ENCODE measurements around the gene PTPN2. TPM values are rescaled to one million over a fixed set of nuclear protein-coding genes. Genes with fewer than 3 reads are reported as not detected.
"Not testable (repeated sequence)": the region's sequence is repeated elsewhere in the genome, so short reads cannot be mapped to it uniquely, and the experiment has no call there.

Gene PTPN2
- total RNA-seq, 4 donors from 2014 or later: 17.0 to 20.0 (median 17.5) TPM

DNA sequence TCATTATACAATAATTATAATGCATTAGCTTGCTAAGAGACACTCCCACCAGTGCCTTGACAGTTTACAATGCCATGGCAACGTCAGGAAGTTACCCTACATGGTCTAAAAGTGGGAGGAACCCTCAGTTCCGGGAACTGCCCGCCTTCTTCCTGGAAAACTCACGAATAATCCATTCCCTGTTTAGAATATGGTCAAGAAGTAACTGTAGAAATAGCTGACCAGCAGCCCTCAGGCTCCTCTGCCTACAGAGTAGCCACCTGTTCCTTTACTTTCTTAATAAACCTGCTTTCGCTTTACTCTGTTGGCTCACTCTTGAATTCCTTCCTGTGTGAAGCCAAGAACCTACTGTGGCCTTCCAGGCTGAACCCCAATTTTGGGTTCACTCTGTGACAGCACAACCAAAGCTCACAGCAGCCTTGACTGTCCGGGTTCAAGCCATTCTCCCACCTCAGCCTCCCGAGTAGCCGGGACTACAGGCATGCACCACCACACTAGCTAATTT lies 20.0 kb upstream of the PTPN2 start:
- no peaks in the 10 kb centered on the region for H3K4me1 ChIP-seq
- intact Hi-C loops (cut with DNase I; ENCODE audit: low total_unique reads) (no loop called here), in situ Hi-C loops (cut with MboI; ENCODE audit: low sequenced_read_pairs in 4 of 4) (loop anchor here in 1 of 4 donors (25.0 kb wide), 1 partner anchor 108 kb away; no protein-coding TSS in a partner anchor)
- ATAC-seq: no peak
- DNase-seq: no peak
- peaks cover 0 to 2% (median 0%) of the 10 kb centered on the region in 3 donors for H3K27me3 ChIP-seq
- no peaks in the 10 kb centered on the region for H3K36me3 ChIP-seq
- no peak overlapping the region for H3K4me3 ChIP-seq
- TF ChIP-seq, protein P1, sequence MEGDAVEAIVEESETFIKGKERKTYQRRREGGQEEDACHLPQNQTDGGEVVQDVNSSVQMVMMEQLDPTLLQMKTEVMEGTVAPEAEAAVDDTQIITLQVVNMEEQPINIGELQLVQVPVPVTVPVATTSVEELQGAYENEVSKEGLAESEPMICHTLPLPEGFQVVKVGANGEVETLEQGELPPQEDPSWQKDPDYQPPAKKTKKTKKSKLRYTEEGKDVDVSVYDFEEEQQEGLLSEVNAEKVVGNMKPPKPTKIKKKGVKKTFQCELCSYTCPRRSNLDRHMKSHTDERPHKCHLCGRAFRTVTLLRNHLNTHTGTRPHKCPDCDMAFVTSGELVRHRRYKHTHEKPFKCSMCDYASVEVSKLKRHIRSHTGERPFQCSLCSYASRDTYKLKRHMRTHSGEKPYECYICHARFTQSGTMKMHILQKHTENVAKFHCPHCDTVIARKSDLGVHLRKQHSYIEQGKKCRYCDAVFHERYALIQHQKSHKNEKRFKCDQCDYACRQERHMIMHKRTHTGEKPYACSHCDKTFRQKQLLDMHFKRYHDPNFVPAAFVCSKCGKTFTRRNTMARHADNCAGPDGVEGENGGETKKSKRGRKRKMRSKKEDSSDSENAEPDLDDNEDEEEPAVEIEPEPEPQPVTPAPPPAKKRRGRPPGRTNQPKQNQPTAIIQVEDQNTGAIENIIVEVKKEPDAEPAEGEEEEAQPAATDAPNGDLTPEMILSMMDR (IDR thresholded peaks at IDR 0.05 in 4 of 5, conservative IDR thresholded peaks at IDR 0.05 in 1 of 5): no peak
- TF ChIP-seq POLR2A (IDR thresholded peaks at IDR 0.05): no peak
- no peaks in the 10 kb centered on the region for H3K9me3 ChIP-seq
- no peak overlapping the region for H3K27ac ChIP-seq

DNA sequence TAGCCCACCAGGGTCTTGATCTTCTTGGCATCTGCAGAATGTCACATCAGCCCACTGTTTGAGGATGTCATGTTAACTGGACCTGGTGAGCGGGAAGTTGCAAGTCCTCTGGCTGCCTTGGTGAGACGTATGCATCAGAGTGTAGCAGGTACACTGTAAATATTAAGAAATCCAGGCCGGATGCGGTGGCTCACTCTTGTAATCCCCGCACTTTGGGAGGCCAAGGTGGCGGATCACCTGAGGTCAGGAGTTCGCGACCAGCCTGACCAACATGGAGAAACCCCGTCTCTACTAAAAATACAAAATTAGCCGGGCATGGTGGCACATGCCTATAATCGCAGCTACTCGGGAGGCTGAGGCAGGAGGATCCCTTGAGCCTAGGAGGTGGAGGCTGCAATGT lies 17.2 kb upstream of the PTPN2 start:
- in situ Hi-C loops (cut with MboI; ENCODE audit: low sequenced_read_pairs in 4 of 4): loop anchor here in 1 of 4 donors (25.0 kb wide), 1 partner anchor 111 kb away; no protein-coding TSS in a partner anchor
- H3K36me3 ChIP-seq; H3K27me3 ChIP-seq; H3K4me1 ChIP-seq; H3K9me3 ChIP-seq; ATAC-seq; DNase-seq; H3K4me3 ChIP-seq; H3K27ac ChIP-seq; intact Hi-C loops (cut with DNase I; ENCODE audit: low total_unique reads): not testable (repeated sequence)

DNA sequence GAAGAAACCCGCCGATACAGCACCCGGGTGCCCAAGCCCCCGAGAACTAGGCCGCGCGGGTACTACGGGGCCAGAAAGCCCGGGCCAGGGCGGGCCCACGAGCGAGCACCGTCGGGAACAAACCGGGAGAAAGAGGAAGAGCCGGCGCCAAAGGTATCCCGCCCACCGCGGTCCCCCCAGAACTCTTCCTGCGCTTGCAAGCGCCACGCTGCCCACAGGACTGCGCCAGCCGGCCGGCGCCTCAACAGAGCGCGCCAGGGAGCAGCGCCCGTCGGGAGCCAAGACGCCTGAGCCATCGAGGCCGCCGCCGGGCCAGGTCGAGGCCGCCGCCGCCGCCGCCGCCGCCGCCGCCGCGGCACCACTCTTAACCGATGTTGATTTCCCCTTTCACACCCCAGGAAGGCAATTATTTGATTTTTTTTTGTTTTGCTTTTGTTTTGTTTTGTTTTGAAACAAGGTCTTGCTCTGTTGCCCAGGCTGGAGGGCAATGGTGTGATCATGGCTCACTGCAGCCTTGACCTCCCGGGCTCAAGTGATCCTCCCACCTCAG lies 12.8 kb upstream of the PTPN2 start:
- peaks cover 8 to 19% (median 12%) of the 10 kb centered on the region in 3 donors for H3K27me3 ChIP-seq
- intact Hi-C loops (cut with DNase I; ENCODE audit: low total_unique reads); H3K4me1 ChIP-seq; H3K9me3 ChIP-seq; ATAC-seq; H3K27ac ChIP-seq; in situ Hi-C loops (cut with MboI; ENCODE audit: low sequenced_read_pairs in 4 of 4); DNase-seq; H3K36me3 ChIP-seq: not testable (repeated sequence)
- peak overlapping the region in 1 of 4 donors; percentile 35 for H3K4me3 ChIP-seq

DNA sequence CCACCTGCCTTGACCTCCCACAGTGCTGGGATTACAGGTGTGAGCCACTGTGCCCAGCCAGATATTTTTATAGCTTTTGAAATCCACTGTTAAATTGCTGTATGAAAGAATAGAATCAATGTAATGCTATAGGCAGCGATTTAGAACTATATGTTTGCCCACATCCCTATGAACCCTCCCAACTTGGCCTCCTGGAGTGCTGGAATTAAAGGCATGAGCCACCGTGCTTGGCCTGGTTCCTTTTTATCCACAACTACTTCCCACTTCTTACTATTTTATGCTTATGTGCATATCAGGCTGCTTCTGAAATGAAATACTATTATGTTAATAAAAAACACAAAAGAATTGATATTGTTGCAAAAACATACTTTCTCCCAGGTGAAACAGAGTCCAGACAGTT lies 11.6 kb upstream of the PTPN2 start:
- intact Hi-C loops (cut with DNase I; ENCODE audit: low total_unique reads) (no loop called here), in situ Hi-C loops (cut with MboI; ENCODE audit: low sequenced_read_pairs in 4 of 4) (no loop called here)
- TF ChIP-seq POLR2A (IDR thresholded peaks at IDR 0.05): no peak
- TF ChIP-seq, protein P1 (IDR thresholded peaks at IDR 0.05 in 4 of 5, conservative IDR thresholded peaks at IDR 0.05 in 1 of 5): no peak
- ATAC-seq (no peak), DNase-seq (no peak)
- H3K4me1 ChIP-seq: no peaks in the 10 kb centered on the region
- H3K36me3 ChIP-seq: no peaks in the 10 kb centered on the region
- no peaks in the 10 kb centered on the region for H3K9me3 ChIP-seq
- peaks cover 8 to 19% (median 12%) of the 10 kb centered on the region in 3 donors for H3K27me3 ChIP-seq
- no peak overlapping the region for H3K4me3 ChIP-seq
- no peak overlapping the region for H3K27ac ChIP-seq

DNA sequence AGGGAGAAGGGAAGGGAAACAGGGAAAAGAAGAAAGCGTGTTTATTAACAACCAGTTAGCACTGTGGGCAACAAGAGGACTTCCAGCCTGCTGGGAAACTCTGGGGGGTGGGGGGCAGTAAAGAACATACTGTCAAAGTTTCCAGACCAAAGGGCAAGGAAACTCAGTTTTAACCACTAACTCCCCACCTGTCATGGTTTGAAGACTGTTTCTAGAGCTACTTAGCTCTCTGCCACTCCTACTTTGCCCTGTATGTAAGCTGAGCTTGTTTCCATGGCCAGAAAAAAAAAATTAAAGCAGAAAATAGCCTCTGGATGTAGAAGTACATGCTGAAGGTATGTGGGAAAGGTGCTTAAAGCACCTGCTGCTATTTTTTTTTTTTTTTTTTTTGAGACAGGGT lies 11.0 kb upstream of the PTPN2 start:
- Histone ChIP-seq H3K4me3 (no peak overlapping the region), H3K36me3 (no peaks in the 10 kb centered on the region), H3K9me3 (no peaks in the 10 kb centered on the region), H3K27ac (no peak overlapping the region), H3K27me3 (peaks cover 8 to 19% (median 12%) of the 10 kb centered on the region in 3 donors), H3K4me1 (no peaks in the 10 kb centered on the region)
- intact Hi-C loops (cut with DNase I; ENCODE audit: low total_unique reads): no loop called here
- no peak for ATAC-seq
- TF ChIP-seq POLR2A (IDR thresholded peaks at IDR 0.05): no peak
- TF ChIP-seq, protein P1 (IDR thresholded peaks at IDR 0.05 in 4 of 5, conservative IDR thresholded peaks at IDR 0.05 in 1 of 5): no peak
- no peak for DNase-seq
- in situ Hi-C loops (cut with MboI; ENCODE audit: low sequenced_read_pairs in 4 of 4): no loop called here
